Natural killer cell treated with Interleukin-12 subunit alpha and Interleukin-12 subunit beta and Interleukin-15 and Interleukin-18, amount 100 ng/mL, for 72 hours (primary cell): ENCODE data around the gene SPOUT1. TPM values are rescaled to one million over a fixed set of nuclear protein-coding genes. Genes with fewer than 3 reads are reported as not detected.
"Not testable (repeated sequence)": the region's sequence is repeated elsewhere in the genome, so short reads cannot be mapped to it uniquely, and the experiment has no call there.

Experiments
- ATAC-seq, 2 donors: fragments of 150-1000 bp; cut with Tn5 transposase in 1 of 2; sonication (Bioruptor Pico), chemical (Tn5 transposase) in 1 of 2; 2 replicates each; pipeline ENCODE4 v1.10.0; 2021
- DNase-seq: peaks from one replicate; pipeline ENCODE4 v3.0.0; 2022; ENCODE audit warnings: low spot score
- H3K27ac Mint-ChIP-seq, 2 donors: 1 replicate in 1 of 2; 2 replicates in 1 of 2; pipeline ENCODE4 v1.8.0; 2022; ENCODE audit warnings: mixed read lengths in 2 of 2, mild to moderate bottlenecking in 1 of 2, moderate library complexity in 1 of 2
- H3K27me3 Mint-ChIP-seq, 2 donors: 1 replicate in 1 of 2; 2 replicates in 1 of 2; pipeline ENCODE4 v1.8.0; 2022; ENCODE audit warnings: mixed read lengths in 2 of 2
- H3K36me3 Mint-ChIP-seq: one replicate; pipeline ENCODE4 v1.8.0; 2022; ENCODE audit warnings: mixed read lengths
- H3K4me1 Mint-ChIP-seq, 2 donors: 1 replicate in 1 of 2; 2 replicates in 1 of 2; pipeline ENCODE4 v1.8.0; 2022; ENCODE audit warnings: low read depth in 2 of 2, mixed read lengths in 2 of 2, mild to moderate bottlenecking in 1 of 2
- H3K4me3 Mint-ChIP-seq: one replicate; pipeline ENCODE4 v1.8.0; 2022; ENCODE audit warnings: mixed read lengths
- H3K9me3 Mint-ChIP-seq: 2 replicates; pipeline ENCODE4 v1.8.0; 2022; ENCODE audit warnings: mixed read lengths
- total RNA-seq, 2 donors: library from RNA; stranded (reverse); gene quantifications; one replicate each; pipeline ENCODE4 v1.2.3, GENCODE V29; 2022

SPOUT1 gene
- total RNA-seq, 2 donors from 2014 or later = 89.5 to 152 TPM

- Mint-ChIP-seq H3K27ac (no peak overlapping the region), H3K4me1 (no peaks in the 10 kb centered on the region)
These were observed 19.8 kb downstream of the SPOUT1 start for GRCh38 chr9:128809831-128810230.

GRCh38 chr9:128809036-128809599 is 20.5 kb downstream of the SPOUT1 start:
- Mint-ChIP-seq H3K9me3 (no peaks in the 10 kb centered on the region), H3K27ac (no peak overlapping the region), H3K27me3 (no peaks in the 10 kb centered on the region), H3K4me3 (no peak overlapping the region), H3K4me1 (no peaks in the 10 kb centered on the region), H3K36me3 (peaks cover 5% of the 10 kb centered on the region)
- DNase-seq (no peak), ATAC-seq (peak in 1 of 2 donors; percentile 20)

More at GRCh38 chr9:128809831-128810230, 19.8 kb downstream of the SPOUT1 start:
- DNase-seq = no peak
- Mint-ChIP-seq H3K9me3 (no peaks in the 10 kb centered on the region), H3K27me3 (no peaks in the 10 kb centered on the region), H3K4me3 (no peak overlapping the region), H3K36me3 (peaks cover 5% of the 10 kb centered on the region)
- ATAC-seq = no peak

DNA sequence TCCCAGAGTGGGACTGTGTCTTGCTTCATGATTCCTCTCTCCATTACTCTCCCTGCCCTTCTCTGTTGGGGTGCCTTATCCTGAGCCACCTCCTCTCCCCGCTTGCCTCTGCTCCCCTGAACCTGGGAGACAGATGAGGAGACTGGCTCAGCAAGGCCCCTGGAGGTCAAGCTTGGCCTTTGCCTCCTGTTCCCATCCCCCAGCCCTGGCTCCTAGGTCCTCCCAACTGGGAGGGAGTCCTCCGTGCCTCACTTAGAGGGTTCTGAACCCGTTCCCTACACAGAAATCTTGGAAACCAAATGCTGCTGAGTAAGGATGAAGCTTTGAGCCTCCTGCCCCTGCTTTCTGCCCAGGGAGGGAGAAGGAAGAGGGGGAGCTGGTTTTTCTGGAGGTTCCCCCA is 21.1 kb downstream of the SPOUT1 start:
- no peak overlapping the region for H3K4me3 Mint-ChIP-seq
- no peak for ATAC-seq
- H3K27ac Mint-ChIP-seq = peak overlapping the region in 1 of 2 donors; percentile 19
- no peaks in the 10 kb centered on the region for H3K9me3 Mint-ChIP-seq
- H3K27me3 Mint-ChIP-seq = no peaks in the 10 kb centered on the region
- peaks cover 5% of the 10 kb centered on the region for H3K36me3 Mint-ChIP-seq
- H3K4me1 Mint-ChIP-seq = no peaks in the 10 kb centered on the region
- no peak for DNase-seq

DNA sequence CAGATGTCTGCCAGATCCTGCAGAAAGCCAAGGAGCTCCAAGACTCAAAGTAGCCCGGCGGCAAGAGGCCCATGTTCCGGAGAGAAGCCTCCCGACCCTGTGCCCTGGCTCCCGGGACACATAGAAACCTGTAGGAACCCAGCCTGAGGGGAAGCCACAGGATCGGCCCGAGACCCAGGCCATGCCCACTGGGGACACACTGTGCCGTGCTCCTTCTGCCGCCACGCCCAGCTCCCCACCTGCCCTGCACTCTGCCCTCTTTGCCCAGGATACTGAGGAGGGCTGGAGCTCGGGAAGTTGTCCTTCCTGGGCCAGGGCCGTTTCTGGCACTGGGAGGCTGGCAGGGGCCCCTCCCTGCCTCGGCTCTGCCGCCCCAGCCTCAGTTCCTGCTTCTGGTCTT is 21.8 kb downstream of the SPOUT1 start:
- ATAC-seq (peak in 1 of 2 donors; percentile 34), DNase-seq (no peak)
- H3K27me3 Mint-ChIP-seq = no peaks in the 10 kb centered on the region
- H3K36me3 Mint-ChIP-seq = peaks cover 5% of the 10 kb centered on the region
- no peaks in the 10 kb centered on the region for H3K9me3 Mint-ChIP-seq
- no peak overlapping the region for H3K27ac Mint-ChIP-seq
- H3K4me1 Mint-ChIP-seq = no peaks in the 10 kb centered on the region
- no peak overlapping the region for H3K4me3 Mint-ChIP-seq

- Mint-ChIP-seq H3K9me3 (no peaks in the 10 kb centered on the region), H3K4me3 (no peak overlapping the region), H3K4me1 (no peaks in the 10 kb centered on the region), H3K36me3 (peaks cover 10% of the 10 kb centered on the region), H3K27me3 (no peaks in the 10 kb centered on the region), H3K27ac (no peak overlapping the region)
- no peak for ATAC-seq
- no peak for DNase-seq
These were observed 23.9 kb downstream of the SPOUT1 start for GRCh38 chr9:128805661-128806060.

DNA sequence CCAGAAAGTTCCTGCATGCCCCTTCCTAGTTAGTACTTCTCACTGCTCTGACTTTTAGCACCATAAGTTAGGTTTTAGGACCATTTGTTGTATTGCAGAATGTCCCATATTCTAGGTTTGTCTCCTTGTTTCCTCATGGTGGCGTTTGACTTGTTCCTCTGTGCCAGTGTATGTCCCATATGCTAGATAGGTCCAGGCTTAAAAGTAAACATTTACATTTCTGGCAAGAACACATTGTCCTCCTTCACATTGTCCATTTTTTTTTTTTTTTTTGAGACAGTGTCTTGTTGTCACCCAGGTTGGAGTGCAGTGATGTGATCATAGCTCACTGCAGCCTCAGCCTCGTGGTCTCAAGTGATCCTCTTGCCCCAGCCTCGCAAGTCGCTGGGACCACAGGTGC is 27.1 kb downstream of the SPOUT1 start:
- Mint-ChIP-seq H3K9me3 (no peaks in the 10 kb centered on the region), H3K27me3 (no peaks in the 10 kb centered on the region), H3K4me1 (no peaks in the 10 kb centered on the region), H3K27ac (no peak overlapping the region), H3K36me3 (peaks cover 12% of the 10 kb centered on the region), H3K4me3 (no peak overlapping the region)
- no peak for ATAC-seq
- no peak for DNase-seq

- ATAC-seq (peak in 1 of 2 donors; percentile 9), DNase-seq (no peak)
- Mint-ChIP-seq H3K4me1 (no peaks in the 10 kb centered on the region), H3K36me3 (peaks cover 12% of the 10 kb centered on the region), H3K9me3 (no peaks in the 10 kb centered on the region), H3K27me3 (no peaks in the 10 kb centered on the region), H3K4me3 (no peak overlapping the region), H3K27ac (no peak overlapping the region)
These were observed 29.5 kb downstream of the SPOUT1 start for GRCh38 chr9:128800061-128800460.

GRCh38 chr9:128798896-128799295 is 30.7 kb downstream of the SPOUT1 start:
- Mint-ChIP-seq H3K4me3 (no peak overlapping the region), H3K27ac (no peak overlapping the region), H3K9me3 (no peaks in the 10 kb centered on the region), H3K36me3 (peaks cover 14% of the 10 kb centered on the region), H3K27me3 (no peaks in the 10 kb centered on the region), H3K4me1 (no peaks in the 10 kb centered on the region)
- DNase-seq = no peak
- ATAC-seq = no peak

DNA sequence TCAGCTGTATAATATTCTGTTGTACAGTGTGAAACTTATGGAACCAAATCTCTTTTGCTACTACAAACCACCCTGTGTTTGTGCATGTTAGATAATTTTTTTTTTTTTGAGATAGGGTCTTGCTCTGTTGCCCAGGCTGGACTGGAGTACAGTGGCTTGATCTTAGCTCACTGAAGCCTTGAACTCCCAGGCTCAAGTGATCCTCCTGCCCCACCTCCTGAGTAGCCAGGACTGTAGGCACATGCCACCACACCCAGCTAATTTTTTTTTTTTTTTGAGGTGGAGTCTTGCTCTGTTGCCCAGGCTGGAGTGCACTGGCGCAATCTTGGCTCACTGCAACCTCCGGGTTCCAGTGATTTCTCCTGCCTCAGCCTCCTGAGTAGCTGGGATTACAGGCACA is 34.6 kb downstream of the SPOUT1 start:
- not testable (repeated sequence) for DNase-seq, H3K4me1 Mint-ChIP-seq, H3K4me3 Mint-ChIP-seq, H3K9me3 Mint-ChIP-seq, ATAC-seq, H3K27ac Mint-ChIP-seq, H3K27me3 Mint-ChIP-seq
- peaks cover 17% of the 10 kb centered on the region for H3K36me3 Mint-ChIP-seq

GRCh38 chr9:128792978-128793686 is 36.5 kb downstream of the SPOUT1 start:
- Mint-ChIP-seq H3K36me3 (peaks cover 12% of the 10 kb centered on the region), H3K27me3 (no peaks in the 10 kb centered on the region), H3K4me3 (no peak overlapping the region), H3K27ac (no peak overlapping the region), H3K9me3 (no peaks in the 10 kb centered on the region), H3K4me1 (peaks cover 3 to 8% of the 10 kb centered on the region in 2 donors)
- no peak for DNase-seq
- ATAC-seq = no peak

GRCh38 chr9:128792134-128792533 is 37.5 kb downstream of the SPOUT1 start:
- no peak overlapping the region for H3K27ac Mint-ChIP-seq
- DNase-seq = no peak
- no peaks in the 10 kb centered on the region for H3K9me3 Mint-ChIP-seq
- peaks cover 11 to 15% of the 10 kb centered on the region in 2 donors for H3K4me1 Mint-ChIP-seq
- ATAC-seq = no peak
- H3K36me3 Mint-ChIP-seq = peaks cover 9% of the 10 kb centered on the region
- no peak overlapping the region for H3K4me3 Mint-ChIP-seq
- no peaks in the 10 kb centered on the region for H3K27me3 Mint-ChIP-seq

DNA sequence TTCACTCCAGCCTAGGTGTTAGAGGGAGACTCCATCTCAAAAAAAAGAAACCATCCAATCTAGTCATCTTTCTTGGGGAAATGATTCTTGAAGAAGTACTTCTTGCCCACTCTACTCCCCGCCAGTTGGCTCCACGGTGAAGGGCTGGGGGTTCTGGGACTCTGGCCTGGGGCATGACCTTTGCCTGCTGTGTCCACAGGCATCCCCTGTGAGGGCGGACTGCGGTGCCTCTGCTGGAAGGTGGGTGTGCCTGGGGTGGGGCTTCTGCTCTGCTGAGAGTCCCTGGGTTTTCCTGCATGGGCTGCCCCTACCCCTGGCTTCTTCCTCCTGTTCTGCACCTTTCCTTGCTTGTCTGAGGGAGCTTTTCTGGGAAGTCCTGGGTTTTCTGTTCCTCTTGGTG is 39.1 kb downstream of the SPOUT1 start:
- no peak for ATAC-seq

DNA sequence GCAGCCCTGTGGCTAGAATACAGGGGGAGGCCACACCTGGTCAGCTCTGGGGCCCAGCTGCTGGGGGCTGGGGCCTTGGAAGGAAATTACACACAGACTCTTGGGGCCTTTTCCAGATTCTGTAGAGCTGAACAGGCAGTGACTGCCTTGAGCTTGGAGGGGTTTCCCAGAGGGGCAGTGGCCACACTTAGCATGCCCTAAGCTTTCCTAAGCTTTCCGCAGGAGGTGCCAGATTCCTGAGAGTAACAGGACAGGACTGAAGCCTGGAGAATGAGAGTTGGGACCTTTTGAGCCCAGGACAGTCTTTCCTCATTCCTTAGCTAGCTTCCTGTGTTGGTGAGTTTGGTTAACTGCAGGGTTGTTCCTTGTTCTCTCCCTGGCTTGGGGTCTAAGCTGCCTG is 41.1 kb downstream of the SPOUT1 start:
- H3K4me3 Mint-ChIP-seq = peak overlapping the region; percentile 98
- H3K4me1 Mint-ChIP-seq = peaks cover 15% of the 10 kb centered on the region in 2 donors
- peak overlapping the region; percentile 77 to 88 for H3K27ac Mint-ChIP-seq
- H3K36me3 Mint-ChIP-seq = peaks cover 4% of the 10 kb centered on the region
- no peaks in the 10 kb centered on the region for H3K9me3 Mint-ChIP-seq
- H3K27me3 Mint-ChIP-seq = no peaks in the 10 kb centered on the region
- no peak for ATAC-seq
- no peak for DNase-seq

More for the DNA sequence above, 39.1 kb downstream of the SPOUT1 start:
- DNase-seq = no peak
- no peaks in the 10 kb centered on the region for H3K27me3 Mint-ChIP-seq
- no peak overlapping the region for H3K4me3 Mint-ChIP-seq
- H3K9me3 Mint-ChIP-seq = no peaks in the 10 kb centered on the region
- peaks cover 15% of the 10 kb centered on the region in 2 donors for H3K4me1 Mint-ChIP-seq
- H3K36me3 Mint-ChIP-seq = peaks cover 9% of the 10 kb centered on the region
- no peak overlapping the region for H3K27ac Mint-ChIP-seq

DNA sequence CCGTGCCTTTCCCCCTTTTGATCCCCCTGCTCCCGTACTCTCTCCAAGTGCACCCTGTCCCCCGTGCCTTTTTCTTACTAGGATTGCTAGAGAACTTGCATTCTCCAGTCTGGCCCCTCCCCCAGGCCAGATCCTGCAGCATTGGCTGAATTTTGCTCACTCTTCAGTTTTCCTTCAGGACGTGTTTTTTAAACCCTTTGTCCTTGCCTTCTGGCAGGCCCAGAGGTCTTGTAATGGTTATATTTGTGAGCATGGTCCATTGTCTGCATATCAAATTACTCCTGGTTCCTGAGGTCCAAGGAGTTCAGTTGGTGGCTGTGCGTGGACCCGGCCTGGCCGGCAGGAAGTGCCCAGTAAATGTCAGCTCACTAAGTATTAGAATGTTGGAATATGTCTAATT is 41.9 kb downstream of the SPOUT1 start:
- peak overlapping the region; percentile 77 to 88 for H3K27ac Mint-ChIP-seq
- no peaks in the 10 kb centered on the region for H3K27me3 Mint-ChIP-seq
- peaks cover under 1% of the 10 kb centered on the region for H3K36me3 Mint-ChIP-seq
- peak overlapping the region; percentile 98 for H3K4me3 Mint-ChIP-seq
- H3K4me1 Mint-ChIP-seq = peaks cover 9 to 15% of the 10 kb centered on the region in 2 donors
- ATAC-seq (no peak), DNase-seq (no peak)
- no peaks in the 10 kb centered on the region for H3K9me3 Mint-ChIP-seq
